ENCODE measurements around the gene CYBC1.

DNA sequence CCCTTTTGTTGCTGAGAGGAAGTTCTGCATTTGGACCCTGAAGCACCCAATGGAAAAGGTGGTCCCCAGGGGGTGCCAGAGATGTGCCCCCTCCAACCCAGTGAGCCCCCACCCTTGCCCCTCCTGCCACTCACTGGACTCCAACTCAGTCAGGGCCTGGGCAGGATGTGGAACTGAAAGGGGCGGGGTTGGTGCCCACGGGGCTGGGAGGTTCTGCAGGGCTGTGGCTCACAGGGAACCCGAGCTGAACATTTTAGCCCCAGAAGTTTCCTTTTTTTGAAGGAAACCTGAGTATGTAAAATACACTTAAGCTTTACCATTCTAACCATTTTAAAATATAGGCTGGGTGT, 16.4 kb downstream of the CYBC1 start:
- TF ChIP-seq CTCF (IDR thresholded peaks at IDR 0.05) (no peak), ZFX (IDR thresholded peaks at IDR 0.05; ENCODE audit: borderline replicate concordance) (no peak)
